Body of pancreas (tissue), 4 donors: Measurements from ENCODE around the gene DAB1. TPM values are rescaled to one million over a fixed set of nuclear protein-coding genes. Genes with fewer than 3 reads are reported as not detected.

ENCODE experiments used
- ATAC-seq: fragments of 150-250 bp; one replicate; pipeline ENCODE4 v1.9.1; 2016
- DNase-seq, 4 donors: peaks; one replicate each; pipeline ENCODE4 v3.0.0-alpha.2; 2019
- H3K27ac ChIP-seq, 4 donors: fragments of 200-600 bp; sonication (generic); 1 replicate in 3 of 4; 2 replicates in 1 of 4; pipeline versions ENCODE4 v1.5.1 to v1.6.1; 2016 to 2019; ENCODE audit warnings: mild to moderate bottlenecking in 1 of 4, mixed read lengths in 1 of 4, moderate library complexity in 1 of 4
- H3K27me3 ChIP-seq, 2 donors: fragments of 200-600 bp; sonication (generic); one replicate each; pipeline ENCODE4 v1.6.0; 2016; ENCODE audit warnings: mild to moderate bottlenecking in 1 of 2
- H3K36me3 ChIP-seq, 2 donors: fragments of 200-600 bp; sonication (generic); replicated peaks in 1 of 2; 2 replicates each; pipeline ENCODE4 v1.5.1; 2016; ENCODE audit warnings: low read depth in 2 of 2; ENCODE audit not compliant: insufficient read depth in 1 of 2
- H3K4me1 ChIP-seq: fragments of 200-600 bp; sonication (generic); one replicate; pipeline ENCODE4 v1.6.0; 2016
- H3K4me3 ChIP-seq, 2 donors: fragments of 200-600 bp; sonication (generic); 1 replicate in 1 of 2; 2 replicates in 1 of 2; pipeline ENCODE4 v1.5.1; 2016 to 2019
- H3K9me3 ChIP-seq, 3 donors: fragments of 200-600 bp; sonication (generic); 1 replicate in 2 of 3; 2 replicates in 1 of 3; pipeline ENCODE4 v1.5.1; 2016
- POLR2A ChIP-seq, 3 donors: fragments of 450-650 bp; IDR thresholded peaks; one replicate each; pipeline ENCODE4 v1.6.1; 2016; ENCODE audit warnings: antibody characterized with exemption in 3 of 3, mild to moderate bottlenecking in 2 of 3
- WGBS, 2 donors: methylation state at CpG; one replicate each; pipeline ENCODE4 v1.1.5; 2017; 5-methylcytosine and 5-hydroxymethylcytosine counted together
- intact Hi-C: fragments of 100-400 bp; cut with DNase I; formaldehyde crosslinking; loops from one replicate; pipeline ENCODE4 v1.15.1; 2023
- total RNA-seq, 2 donors: library from RNA; depleted of rRNA; stranded (reverse); fragments of >200 nt; gene quantifications; one replicate each; pipeline ENCODE4 v1.1.0, GENCODE V29; 2016
- TF ChIP-seq, protein P1 (sequence below), 7 experiments: fragments of 450-650 bp in 4 of 7; fragments of 200-600 bp in 3 of 7; sonication (generic) in 3 of 7; IDR thresholded peaks; one replicate each; pipeline ENCODE4 v1.5.1; 2016 to 2019; ENCODE audit warnings: antibody characterized with exemption in 7 of 7

The DAB1 gene
- total RNA-seq, 2 donors from 2014 or later: under 0.01 TPM; not detected in 1

DNA sequence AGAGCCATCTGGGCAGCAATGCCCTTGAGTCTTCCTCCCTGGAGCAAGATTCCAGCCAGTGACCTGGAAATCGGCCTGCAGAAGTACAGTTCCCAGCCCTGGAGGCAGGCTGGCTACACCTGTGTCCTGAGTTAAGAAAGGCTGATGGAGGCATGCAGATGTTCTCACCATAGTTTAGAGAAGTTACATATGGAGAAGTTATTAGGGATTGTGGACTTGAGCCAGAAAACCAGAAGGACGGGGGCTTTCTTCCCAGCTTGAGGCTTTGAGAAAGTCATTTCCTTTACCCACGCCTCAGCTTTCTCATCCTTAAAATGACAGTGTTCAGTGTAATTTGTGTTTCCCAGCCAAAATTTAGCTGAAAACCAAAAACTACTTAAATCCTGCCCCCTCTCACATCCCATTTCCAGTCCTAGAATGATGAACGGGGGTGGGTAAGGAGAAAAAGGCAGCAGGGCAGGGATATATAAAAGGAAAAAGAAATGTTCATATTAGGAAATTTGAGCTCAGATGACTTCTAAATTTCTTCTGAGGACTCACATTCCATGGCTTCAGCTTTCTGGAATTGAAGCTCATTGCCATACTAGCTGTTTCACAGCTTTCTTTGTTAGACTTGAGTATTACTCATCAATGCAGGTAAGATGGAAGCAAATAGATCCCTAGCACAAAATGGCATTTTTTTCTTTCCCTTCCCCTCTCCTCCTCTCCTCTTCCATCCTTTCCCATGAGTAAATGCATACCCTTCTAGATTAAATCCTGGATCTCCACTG lies 443.7 kb downstream of the DAB1 start:
- no peak for ATAC-seq
- Histone ChIP-seq H3K27me3 (no peaks in the 10 kb centered on the region), H3K27ac (no peak overlapping the region), H3K4me3 (no peak overlapping the region), H3K36me3 (no peaks in the 10 kb centered on the region), H3K4me1 (peaks cover 9% of the 10 kb centered on the region), H3K9me3 (no peaks in the 10 kb centered on the region)
- WGBS, 2 donors: 54 to 59% methylated on average over 4 of the region's 4 CpGs
- TF ChIP-seq POLR2A (IDR thresholded peaks at IDR 0.05): no peak
- TF ChIP-seq, protein P1, sequence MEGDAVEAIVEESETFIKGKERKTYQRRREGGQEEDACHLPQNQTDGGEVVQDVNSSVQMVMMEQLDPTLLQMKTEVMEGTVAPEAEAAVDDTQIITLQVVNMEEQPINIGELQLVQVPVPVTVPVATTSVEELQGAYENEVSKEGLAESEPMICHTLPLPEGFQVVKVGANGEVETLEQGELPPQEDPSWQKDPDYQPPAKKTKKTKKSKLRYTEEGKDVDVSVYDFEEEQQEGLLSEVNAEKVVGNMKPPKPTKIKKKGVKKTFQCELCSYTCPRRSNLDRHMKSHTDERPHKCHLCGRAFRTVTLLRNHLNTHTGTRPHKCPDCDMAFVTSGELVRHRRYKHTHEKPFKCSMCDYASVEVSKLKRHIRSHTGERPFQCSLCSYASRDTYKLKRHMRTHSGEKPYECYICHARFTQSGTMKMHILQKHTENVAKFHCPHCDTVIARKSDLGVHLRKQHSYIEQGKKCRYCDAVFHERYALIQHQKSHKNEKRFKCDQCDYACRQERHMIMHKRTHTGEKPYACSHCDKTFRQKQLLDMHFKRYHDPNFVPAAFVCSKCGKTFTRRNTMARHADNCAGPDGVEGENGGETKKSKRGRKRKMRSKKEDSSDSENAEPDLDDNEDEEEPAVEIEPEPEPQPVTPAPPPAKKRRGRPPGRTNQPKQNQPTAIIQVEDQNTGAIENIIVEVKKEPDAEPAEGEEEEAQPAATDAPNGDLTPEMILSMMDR (IDR thresholded peaks at IDR 0.05): no peak
- DNase-seq: no peak
- intact Hi-C loops: loop anchor here (5.0 kb wide), 1 partner anchor 148 kb away; no protein-coding TSS in a partner anchor

DNA sequence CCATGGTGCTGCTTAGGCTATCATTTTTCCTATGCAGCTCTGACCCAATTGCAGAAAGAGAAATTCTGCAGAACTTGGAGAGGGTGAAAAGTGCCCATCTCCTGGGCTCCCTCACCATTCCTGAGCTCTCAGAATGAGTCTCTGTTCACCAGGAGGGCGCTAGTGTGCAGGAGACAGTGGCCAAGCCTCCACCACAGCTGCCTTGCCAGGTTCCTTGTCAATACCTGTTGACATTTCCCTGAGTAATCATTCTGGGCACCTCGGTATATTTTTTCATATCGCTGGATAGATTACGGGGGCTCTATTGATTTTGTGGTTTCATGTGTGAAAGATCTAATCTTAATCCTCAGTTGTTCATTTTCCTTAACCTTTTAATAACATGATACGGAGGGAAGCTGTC lies 445.0 kb downstream of the DAB1 start:
- no peak overlapping the region for H3K4me3 ChIP-seq
- TF ChIP-seq, protein P1 (IDR thresholded peaks at IDR 0.05): no peak
- TF ChIP-seq POLR2A (IDR thresholded peaks at IDR 0.05): no peak

DNA sequence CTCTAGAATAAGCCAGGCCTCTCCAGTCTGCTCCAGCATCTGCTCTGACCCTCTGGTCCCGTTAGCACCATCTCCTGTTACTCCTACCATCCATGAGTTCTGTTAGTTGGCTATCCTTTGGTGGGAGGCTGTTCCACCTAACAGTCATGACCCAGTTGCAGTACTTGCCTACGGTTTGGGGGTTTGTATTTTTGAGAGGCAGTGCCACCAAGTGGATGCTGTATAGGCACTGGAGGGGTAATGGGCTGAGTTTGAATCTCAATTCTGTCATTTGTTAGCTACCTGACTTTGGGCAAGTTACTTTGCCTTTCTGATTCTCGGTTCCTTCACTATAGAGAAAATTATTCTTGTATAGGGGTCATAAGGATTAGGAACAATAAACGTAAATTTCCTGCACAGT lies 445.9 kb downstream of the DAB1 start:
- no peak for TF ChIP-seq POLR2A (IDR thresholded peaks at IDR 0.05)
- TF ChIP-seq, protein P1 (IDR thresholded peaks at IDR 0.05): no peak
- 81 to 92% methylated on average over 4 of the region's 4 CpGs for WGBS, 2 donors
- no peaks in the 10 kb centered on the region for H3K9me3 ChIP-seq
- ATAC-seq (no peak), DNase-seq (no peak)
- no peak overlapping the region for H3K27ac ChIP-seq
- intact Hi-C loops: loop anchor here (5.0 kb wide), 1 partner anchor 146 kb away; no protein-coding TSS in a partner anchor
- no peaks in the 10 kb centered on the region for H3K27me3 ChIP-seq
- no peaks in the 10 kb centered on the region for H3K36me3 ChIP-seq
- H3K4me1 ChIP-seq: peaks cover 9% of the 10 kb centered on the region
- no peak overlapping the region for H3K4me3 ChIP-seq

More for the DNA sequence above, 445.0 kb downstream of the DAB1 start:
- H3K4me1 ChIP-seq: peaks cover 9% of the 10 kb centered on the region
- no peaks in the 10 kb centered on the region for H3K9me3 ChIP-seq
- ATAC-seq (peak; percentile 56), DNase-seq (peak; percentile 26 to 46 (median 36))
- intact Hi-C loops: loop anchor here (5.0 kb wide), 1 partner anchor 147 kb away; no protein-coding TSS in a partner anchor
- H3K27me3 ChIP-seq: no peaks in the 10 kb centered on the region
- WGBS, 2 donors: 16 to 21% methylated on average over 5 of the region's 5 CpGs
- no peaks in the 10 kb centered on the region for H3K36me3 ChIP-seq
- no peak overlapping the region for H3K27ac ChIP-seq

DNA sequence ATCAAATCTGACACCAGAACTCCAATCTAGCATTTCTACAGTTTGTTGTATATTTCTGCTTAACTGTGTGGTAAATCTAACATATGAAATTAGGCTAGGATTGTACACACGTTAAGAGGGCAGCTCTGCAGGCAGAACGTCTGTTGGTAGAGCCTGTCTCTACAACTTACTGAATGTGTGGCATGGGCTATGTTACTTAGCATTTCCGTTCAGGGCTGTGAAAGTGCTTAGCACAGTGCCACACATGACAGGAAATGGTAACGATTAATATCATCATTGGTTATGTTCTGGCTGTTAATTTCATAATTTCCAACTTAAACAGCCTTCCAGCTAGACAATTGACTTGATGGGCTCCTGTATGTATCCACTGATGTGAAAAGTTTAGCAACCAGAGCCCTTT lies 448.4 kb downstream of the DAB1 start:
- WGBS, 2 donors: 64 to 69% methylated on average over 4 of the region's 4 CpGs
- H3K36me3 ChIP-seq: no peaks in the 10 kb centered on the region
- ATAC-seq: no peak
- H3K4me1 ChIP-seq: peaks cover 9% of the 10 kb centered on the region
- TF ChIP-seq, protein P1 (IDR thresholded peaks at IDR 0.05): no peak
- no peak for TF ChIP-seq POLR2A (IDR thresholded peaks at IDR 0.05)
- no peaks in the 10 kb centered on the region for H3K27me3 ChIP-seq
- no peaks in the 10 kb centered on the region for H3K9me3 ChIP-seq
- intact Hi-C loops: loop anchor here (5.0 kb wide), 1 partner anchor 143 kb away; no protein-coding TSS in a partner anchor
- DNase-seq: no peak
- H3K27ac ChIP-seq: no peak overlapping the region
- no peak overlapping the region for H3K4me3 ChIP-seq
